Measurements from ENCODE around the gene PPP1R8. TPM values are rescaled to one million over a fixed set of nuclear protein-coding genes. Genes with fewer than 3 reads are reported as not detected.
"Not testable (repeated sequence)": the region's sequence is repeated elsewhere in the genome, so short reads cannot be mapped to it uniquely, and the experiment has no call there.

The PPP1R8 gene
- total and polyA plus RNA-seq, 10 of the 15 experiments (the other 5 are each of a cell fraction or from before 2014, with no cell fraction given) = 10.2 to 77.0 (median 53.0) TPM

DNA sequence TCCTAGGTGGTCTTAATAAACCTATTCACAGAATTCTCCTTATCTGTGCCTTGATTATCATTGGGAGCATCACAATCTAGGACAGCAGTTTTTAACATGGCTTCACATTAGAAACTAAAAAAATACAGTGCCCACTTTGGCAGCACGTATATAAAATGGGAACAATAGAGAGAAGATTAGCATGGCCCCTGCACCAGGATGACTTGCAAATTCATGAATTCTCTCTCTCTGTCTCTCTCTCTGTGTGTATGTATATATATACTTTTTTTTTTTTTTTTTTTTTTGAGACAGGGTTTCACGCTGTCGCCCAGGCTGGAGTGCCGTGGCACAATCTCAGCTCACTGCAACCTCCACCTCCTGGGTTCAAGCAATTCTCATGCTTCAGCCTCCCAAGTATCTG lies 6.2 kb upstream of the PPP1R8 start:
- peaks cover 5 to 6% of the 10 kb centered on the region in 2 experiments; a peak in 3 of 4 replicates for H3K36me3 ChIP-seq (ENCODE audit: control insufficient read depth in 2 of 2, insufficient read depth in 2 of 2, low read length in 1 of 2)
- no peaks in the 10 kb centered on the region for H4K20me1 ChIP-seq (ENCODE audit: control insufficient read depth, insufficient read depth)
- H3K9ac ChIP-seq (ENCODE audit: control insufficient read depth, insufficient read depth, low read length) = no peak overlapping the region
- no peak for ATAC-seq
- RAD21 ChIA-PET (ENCODE audit: unreplicated experiment) = no interaction called here
- CTCF ChIA-PET = no interaction called here
- TF ChIP-seq ATF7 (IDR thresholded peaks at IDR 0.05; ENCODE audit: low read depth) (no peak), POLR2AphosphoS2 (IDR thresholded peaks at IDR 0.05; ENCODE audit: low read depth, low read length) (no peak)
- no peaks in the 10 kb centered on the region for H3K27me3 ChIP-seq (replicated peaks in 1 of 2; ENCODE audit: control insufficient read depth in 2 of 2, insufficient read depth in 2 of 2, low read length in 1 of 2)
- intact Hi-C loops (cut with micrococcal nuclease; ENCODE audit: unreplicated experiment) = no loop called here
- H2AFZ ChIP-seq (ENCODE audit: control insufficient read depth, low read depth, low read length) = no peak overlapping the region
- DNase-seq (ENCODE audit: low read depth, low spot score) = no peak
- SMC1A ChIA-PET (ENCODE audit: uncharacterized antibody, unreplicated experiment) = no interaction called here
- H3K4me2 ChIP-seq (ENCODE audit: control insufficient read depth, insufficient read depth) = no peak overlapping the region
- H3K4me1 ChIP-seq (ENCODE audit: control insufficient read depth, insufficient read depth, low read length) = no peaks in the 10 kb centered on the region
- FAIRE-seq = no peak
- POLR2A ChIA-PET = interaction anchor here (0.7 kb wide), 1 partner anchor 68 kb away, joined by 7 read pairs; no protein-coding TSS in a partner anchor
- no peak overlapping the region for H3K27ac ChIP-seq (ENCODE audit: control insufficient read depth, insufficient read depth)
- no peak overlapping the region for H3K4me3 ChIP-seq
- in situ Hi-C loops (cut with MboI) = no loop called here
- BruUV-seq (replicated peaks) = no TSS peak
- H3K9me3 ChIP-seq (replicated peaks; ENCODE audit: control insufficient read depth, insufficient read depth, low read length) = no peaks in the 10 kb centered on the region
- 96% methylated on average over 1 of the region's 4 CpGs for WGBS (ENCODE audit: insufficient coverage, insufficient replicate concordance, low lambda C conversion rate, missing lambda C conversion rate)
- H3K79me2 ChIP-seq (ENCODE audit: control insufficient read depth, insufficient read depth, low read length) = no peaks in the 10 kb centered on the region

- H3K36me3 ChIP-seq (ENCODE audit: control insufficient read depth in 2 of 2, insufficient read depth in 2 of 2, low read length in 1 of 2); H3K9ac ChIP-seq (ENCODE audit: control insufficient read depth, insufficient read depth, low read length); DNase-seq (ENCODE audit: low read depth, low spot score); in situ Hi-C loops (cut with MboI); intact Hi-C loops (cut with micrococcal nuclease; ENCODE audit: unreplicated experiment); H4K20me1 ChIP-seq (ENCODE audit: control insufficient read depth, insufficient read depth); H3K27me3 ChIP-seq (replicated peaks in 1 of 2; ENCODE audit: control insufficient read depth in 2 of 2, insufficient read depth in 2 of 2, low read length in 1 of 2); H3K9me3 ChIP-seq (replicated peaks; ENCODE audit: control insufficient read depth, insufficient read depth, low read length); H3K27ac ChIP-seq (ENCODE audit: control insufficient read depth, insufficient read depth); H3K4me1 ChIP-seq (ENCODE audit: control insufficient read depth, insufficient read depth, low read length); FAIRE-seq; ATAC-seq; H2AFZ ChIP-seq (ENCODE audit: control insufficient read depth, low read depth, low read length); BruUV-seq (replicated peaks): not testable (repeated sequence)
- Histone ChIP-seq H3K4me3 (peak overlapping the region; percentile 90; the same call in 1 of the 2 replicates), H3K79me2 (ENCODE audit: control insufficient read depth, insufficient read depth, low read length) (peaks cover 39% of the 10 kb centered on the region), H3K4me2 (ENCODE audit: control insufficient read depth, insufficient read depth) (peak overlapping the region; percentile 64; the same call in 1 of the 2 replicates)
- ChIA-PET POLR2A (interaction anchor here (0.5 to 1.7 kb wide), 4 partner anchors 19 to 157 kb away, joined by 3 to 4 read pairs (median 4); partner anchors contain the start of genes IFI6 and STX12), RAD21 (ENCODE audit: unreplicated experiment) (interaction anchor here (0.9 to 1.8 kb wide), 3 partner anchors 57 to 258 kb away, joined by 3 to 8 read pairs (median 5); partner anchors contain the start of genes EYA3 and STX12), CTCF (interaction anchor here (0.7 to 4.8 kb wide), 3 partner anchors 31 to 162 kb away, joined by 3 to 32 read pairs (median 3); partner anchors contain the start of gene IFI6), SMC1A (ENCODE audit: uncharacterized antibody, unreplicated experiment) (interaction anchor here (0.7 to 1.3 kb wide), 5 partner anchors 13 to 165 kb away, joined by 3 to 6 read pairs (median 3); partner anchors contain the start of genes IFI6 and STX12)
- WGBS (ENCODE audit: insufficient coverage, insufficient replicate concordance, low lambda C conversion rate, missing lambda C conversion rate) = 97% methylated on average over 3 of the region's 4 CpGs
Observed at GRCh38 chr1:27829339-27829960, 1.1 kb upstream of the PPP1R8 start.
